Measurements from ENCODE around the gene CHERP.

CHERP gene

GRCh38 chr19:16529466-16530144 is 12.6 kb downstream of the CHERP start:
- TF ChIP-seq POLR2AphosphoS5 (IDR thresholded peaks at IDR 0.05; ENCODE audit: borderline replicate concordance, low read depth, low read length) (no peak), EZH2 (IDR thresholded peaks at IDR 0.05) (no peak), FOXP2 (optimal IDR thresholded peaks at IDR 0.05; ENCODE audit: control extremely low read depth, extremely low read length, insufficient read depth) (no peak)

GRCh38 chr19:16527971-16528521 is 14.2 kb downstream of the CHERP start:
- TF ChIP-seq EZH2 (IDR thresholded peaks at IDR 0.05) (no peak), FOXP2 (optimal IDR thresholded peaks at IDR 0.05; ENCODE audit: control extremely low read depth, extremely low read length, insufficient read depth) (no peak), POLR2AphosphoS5 (IDR thresholded peaks at IDR 0.05; ENCODE audit: borderline replicate concordance, low read depth, low read length) (no peak)
- Histone ChIP-seq H3K4me3 (no peak overlapping the region), H3K27ac (no peak overlapping the region), H3K36me3 (ENCODE audit: insufficient read depth, low read length) (peaks cover 93% of the 10 kb centered on the region), H3K9me3 (ENCODE audit: low read depth, low read length) (no peaks in the 10 kb centered on the region), H3K9ac (ENCODE audit: insufficient read length) (no peak overlapping the region)
- DNase-seq (ENCODE audit: low read depth, low spot score): no peak

More at GRCh38 chr19:16529466-16530144, 12.6 kb downstream of the CHERP start:
- H3K9ac ChIP-seq (ENCODE audit: insufficient read length): no peak overlapping the region
- H3K9me3 ChIP-seq (ENCODE audit: low read depth, low read length): no peaks in the 10 kb centered on the region
- no peak for DNase-seq (ENCODE audit: low read depth, low spot score)
- H3K27ac ChIP-seq: no peak overlapping the region
- peaks cover 96% of the 10 kb centered on the region for H3K36me3 ChIP-seq (ENCODE audit: insufficient read depth, low read length)
- no peak overlapping the region for H3K4me3 ChIP-seq

DNA sequence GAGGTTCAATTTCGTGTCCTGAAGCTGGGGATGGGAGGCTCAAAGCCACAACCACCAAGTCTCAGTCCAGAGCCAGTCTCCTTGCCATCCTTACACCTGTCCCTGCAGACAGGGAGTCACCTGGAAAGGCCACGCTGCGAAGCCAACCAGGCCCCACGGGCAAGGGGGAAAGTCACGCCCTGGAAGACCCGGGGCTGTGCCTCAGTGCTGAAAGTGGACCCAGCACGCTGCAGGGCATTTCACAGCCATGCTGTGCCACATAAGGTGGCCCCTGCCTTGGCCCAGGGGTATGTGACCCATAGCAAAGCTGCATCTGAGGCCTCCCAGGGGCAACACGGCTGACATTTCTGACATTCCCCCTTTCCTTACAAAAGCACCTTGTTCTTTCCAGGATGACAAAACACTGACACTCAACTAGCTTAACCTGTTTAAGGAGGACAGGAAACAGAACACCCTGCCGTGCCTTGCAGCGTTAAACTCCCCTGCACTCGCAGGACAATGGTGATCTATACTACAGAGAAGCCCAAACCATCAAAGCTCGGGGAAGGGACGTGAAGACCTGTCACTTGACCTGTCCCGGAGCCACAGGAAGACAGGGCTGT is 14.8 kb downstream of the CHERP start:
- TF ChIP-seq POLR2AphosphoS5 (IDR thresholded peaks at IDR 0.05; ENCODE audit: borderline replicate concordance, low read depth, low read length) (no peak), FOXP2 (optimal IDR thresholded peaks at IDR 0.05; ENCODE audit: control extremely low read depth, extremely low read length, insufficient read depth) (no peak), EZH2 (IDR thresholded peaks at IDR 0.05) (no peak)
- no peaks in the 10 kb centered on the region for H3K9me3 ChIP-seq (ENCODE audit: low read depth, low read length)
- H3K27ac ChIP-seq: no peak overlapping the region
- no peak overlapping the region for H3K9ac ChIP-seq (ENCODE audit: insufficient read length)
- no peak overlapping the region for H3K4me3 ChIP-seq
- H3K36me3 ChIP-seq (ENCODE audit: insufficient read depth, low read length): peaks cover 93% of the 10 kb centered on the region
- no peak for DNase-seq (ENCODE audit: low read depth, low spot score)

DNA sequence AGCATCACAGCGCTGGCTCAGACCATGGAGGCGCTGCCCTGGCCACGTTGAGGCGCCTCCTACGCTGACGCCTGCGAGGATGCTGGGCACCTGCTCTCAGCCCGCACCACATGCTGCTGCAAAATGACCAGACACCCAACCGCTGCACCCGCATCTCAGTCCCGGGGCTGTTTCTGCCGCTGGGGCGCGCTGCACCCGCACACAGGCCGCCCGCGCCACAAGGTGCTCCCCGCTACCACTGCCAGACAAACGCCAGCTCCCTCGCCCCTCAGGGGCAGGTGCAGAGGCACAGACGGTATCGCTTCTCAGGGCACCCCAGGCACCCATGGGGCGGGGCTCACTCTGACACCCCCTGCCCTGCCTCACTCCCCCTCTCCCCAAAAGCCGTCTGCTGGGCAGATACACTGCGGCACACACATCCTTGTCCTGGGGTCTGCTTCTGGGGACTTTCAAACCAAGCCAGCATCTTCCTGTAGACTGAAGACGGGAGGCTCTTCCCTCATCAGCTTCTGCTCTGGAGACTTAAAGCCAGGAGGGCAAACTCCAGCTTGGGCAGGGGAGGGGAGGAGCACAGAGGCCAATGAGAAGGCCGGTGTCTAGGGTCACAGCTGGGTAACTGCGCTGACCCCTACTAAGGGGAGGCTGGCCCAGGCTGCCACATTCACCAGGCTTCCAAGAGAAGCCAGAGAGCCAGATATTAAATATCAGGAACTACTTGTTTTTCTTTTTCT is 16.3 kb downstream of the CHERP start:
- H3K9me3 ChIP-seq (ENCODE audit: low read depth, low read length): no peaks in the 10 kb centered on the region
- H3K36me3 ChIP-seq (ENCODE audit: insufficient read depth, low read length): peaks cover 90% of the 10 kb centered on the region
- DNase-seq (ENCODE audit: low read depth, low spot score): no peak
- TF ChIP-seq EZH2 (IDR thresholded peaks at IDR 0.05): no peak
- TF ChIP-seq POLR2AphosphoS5 (IDR thresholded peaks at IDR 0.05; ENCODE audit: borderline replicate concordance, low read depth, low read length): no peak
- TF ChIP-seq FOXP2 (optimal IDR thresholded peaks at IDR 0.05; ENCODE audit: control extremely low read depth, extremely low read length, insufficient read depth): no peak
- H3K9ac ChIP-seq (ENCODE audit: insufficient read length): no peak overlapping the region
- no peak overlapping the region for H3K4me3 ChIP-seq
- no peak overlapping the region for H3K27ac ChIP-seq

- Histone ChIP-seq H3K9ac (ENCODE audit: insufficient read length) (no peak overlapping the region), H3K4me3 (no peak overlapping the region), H3K9me3 (ENCODE audit: low read depth, low read length) (no peaks in the 10 kb centered on the region), H3K27ac (no peak overlapping the region), H3K36me3 (ENCODE audit: insufficient read depth, low read length) (peaks cover 90% of the 10 kb centered on the region)
- TF ChIP-seq POLR2AphosphoS5 (IDR thresholded peaks at IDR 0.05; ENCODE audit: borderline replicate concordance, low read depth, low read length) (no peak), EZH2 (IDR thresholded peaks at IDR 0.05) (no peak), FOXP2 (optimal IDR thresholded peaks at IDR 0.05; ENCODE audit: control extremely low read depth, extremely low read length, insufficient read depth) (no peak)
- no peak for DNase-seq (ENCODE audit: low read depth, low spot score)
Observed at GRCh38 chr19:16524991-16525734, 17.1 kb downstream of the CHERP start.

DNA sequence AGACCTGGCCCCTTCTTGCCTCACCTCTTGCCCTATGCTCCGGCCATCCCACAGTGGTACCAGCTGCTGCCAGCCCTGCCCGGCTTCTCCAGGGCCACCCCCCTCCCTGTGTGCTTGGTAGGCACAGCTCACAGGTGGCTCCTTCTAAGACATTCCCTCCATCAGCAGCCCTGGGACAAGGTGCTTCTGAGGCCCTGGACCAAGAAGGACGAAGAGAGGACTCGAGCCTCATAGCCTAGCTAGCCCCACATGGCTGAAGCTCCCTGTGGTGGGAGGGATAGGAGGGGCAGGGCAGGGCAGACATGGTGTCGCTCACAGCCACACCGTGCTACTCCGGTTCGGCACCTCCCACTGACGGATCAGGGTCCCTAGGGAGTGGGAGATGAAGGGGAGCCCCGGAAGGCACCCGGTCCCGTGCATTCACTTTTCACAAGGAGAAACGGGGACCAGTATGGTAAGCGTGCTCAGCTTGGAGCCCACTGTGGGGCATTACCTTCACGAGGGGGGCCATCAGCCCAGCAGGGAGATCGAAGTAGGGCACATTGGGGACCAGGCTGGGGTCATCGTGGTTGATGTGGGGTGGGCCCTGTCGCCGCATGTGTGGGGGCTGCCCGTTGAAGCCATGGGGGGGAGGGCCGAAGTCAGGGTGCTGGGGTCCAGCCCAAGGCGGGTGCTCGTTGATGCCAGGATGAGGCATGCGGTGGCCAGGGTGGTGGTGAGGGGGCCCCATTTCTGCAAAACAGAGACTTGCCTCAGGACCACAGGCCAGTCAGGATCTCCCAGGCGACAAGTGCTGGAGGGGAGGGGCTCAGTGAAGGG is 19.5 kb downstream of the CHERP start:
- Histone ChIP-seq H3K36me3 (ENCODE audit: insufficient read depth, low read length) (peaks cover 91% of the 10 kb centered on the region), H3K9ac (ENCODE audit: insufficient read length) (no peak overlapping the region)
- no peak for DNase-seq (ENCODE audit: low read depth, low spot score)

DNA sequence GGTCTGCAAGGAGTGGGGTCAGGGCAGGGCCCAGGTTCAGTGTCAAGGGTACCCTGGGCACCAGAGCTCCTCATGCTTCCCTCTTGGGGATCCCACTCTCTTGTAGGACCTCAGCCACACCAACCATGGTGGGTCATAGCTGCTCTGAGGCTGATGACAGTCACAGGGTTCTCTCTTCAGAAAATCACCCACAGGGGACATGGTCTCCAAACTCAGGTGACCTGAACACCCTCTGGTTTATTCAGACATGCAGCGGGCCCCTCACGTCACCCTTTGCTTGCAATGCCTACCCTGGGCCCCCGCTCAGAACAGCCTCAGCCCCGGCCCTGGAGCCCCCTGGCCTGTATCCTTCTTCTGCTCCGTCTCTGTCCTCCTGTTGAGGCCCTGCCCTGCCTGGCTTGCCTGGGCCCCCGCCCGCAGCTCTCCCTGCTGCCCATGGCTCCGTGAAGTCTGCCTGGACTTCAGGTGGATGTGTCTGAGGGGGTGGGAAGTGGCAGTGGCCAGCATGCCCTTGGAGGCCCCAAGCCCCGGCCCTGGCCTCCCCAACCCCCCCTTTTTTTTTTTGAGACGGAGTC is 20.4 kb downstream of the CHERP start:
- no peak overlapping the region for H3K9ac ChIP-seq (ENCODE audit: insufficient read length)
- H3K27ac ChIP-seq: no peak overlapping the region
- no peak for DNase-seq (ENCODE audit: low read depth, low spot score)
- H3K36me3 ChIP-seq (ENCODE audit: insufficient read depth, low read length): peaks cover 91% of the 10 kb centered on the region
- H3K9me3 ChIP-seq (ENCODE audit: low read depth, low read length): no peaks in the 10 kb centered on the region
- TF ChIP-seq EZH2 (IDR thresholded peaks at IDR 0.05): no peak
- H3K4me3 ChIP-seq: no peak overlapping the region

More for the DNA sequence above, 19.5 kb downstream of the CHERP start:
- Histone ChIP-seq H3K27ac (no peak overlapping the region), H3K9me3 (ENCODE audit: low read depth, low read length) (no peaks in the 10 kb centered on the region), H3K4me3 (no peak overlapping the region)
- TF ChIP-seq FOXP2 (optimal IDR thresholded peaks at IDR 0.05; ENCODE audit: control extremely low read depth, extremely low read length, insufficient read depth): no peak
- no peak for TF ChIP-seq EZH2 (IDR thresholded peaks at IDR 0.05)
